PC-9 (cell line): ENCODE data around the gene HHATL. TPM values are rescaled to one million over a fixed set of nuclear protein-coding genes. Genes with fewer than 3 reads are reported as not detected.

Source experiments
- BruUV-seq: library from RNA; stranded (reverse); fragments of 400-500 nt; replicated peaks from 2 replicates; lab custom pipeline; 2021; lab: Mats Ljungman, UMichigan
- CTCF ChIA-PET: fragments of 300-600 bp; sonication (Branson Sonifier 250); formaldehyde crosslinking; loops from one replicate; lab custom pipeline; 2022; ENCODE audit warnings: antibody characterized with exemption; lab: Charles Lee
- POLR2A ChIA-PET: fragments of 300-600 bp; sonication (Branson Sonifier 250); formaldehyde crosslinking; loops from one replicate; lab custom pipeline; 2022; ENCODE audit warnings: antibody characterized with exemption; ENCODE audit not compliant: unreplicated experiment; lab: Charles Lee
- DNase-seq, 2 experiments: peaks; one replicate each; pipeline versions ENCODE4 v3.0.0 to v3.0.0-alpha.2; 2015 to 2022; ENCODE audit warnings: mixed read lengths in 1 of 2
- H2AFZ ChIP-seq: fragments of 200-600 bp; sonication (generic); 2 replicates; pipeline ENCODE4 v1.8.1; 2017; ENCODE audit warnings: antibody characterized with exemption
- H3F3A ChIP-seq: fragments of 200-600 bp; sonication (generic); 2 replicates; pipeline ENCODE4 v1.8.1; 2017; ENCODE audit warnings: antibody characterized with exemption, mild to moderate bottlenecking, low read depth; ENCODE audit not compliant: insufficient read depth
- H3K27ac ChIP-seq: fragments of 200-600 bp; sonication (generic); 2 replicates; pipeline ENCODE4 v1.6.1; 2016; ENCODE audit warnings: mixed run types
- H3K27me3 ChIP-seq: fragments of 200-600 bp; sonication (generic); 2 replicates; pipeline ENCODE4 v1.6.1; 2016; ENCODE audit warnings: low read depth, mixed run types; ENCODE audit not compliant: insufficient read depth
- H3K36me3 ChIP-seq: fragments of 200-600 bp; sonication (generic); 2 replicates; pipeline ENCODE4 v1.6.1; 2016; ENCODE audit warnings: low read depth, mixed run types
- H3K4me1 ChIP-seq: fragments of 200-600 bp; sonication (generic); replicated peaks from 2 replicates; pipeline ENCODE4 v1.6.1; 2016; ENCODE audit warnings: mixed run types; ENCODE audit not compliant: insufficient read depth
- H3K4me2 ChIP-seq: fragments of 200-600 bp; sonication (generic); 2 replicates; pipeline ENCODE4 v1.6.1; 2017; ENCODE audit warnings: mixed run types
- H3K4me3 ChIP-seq: fragments of 200-600 bp; sonication (generic); 2 replicates; pipeline ENCODE4 v1.6.1; 2016; ENCODE audit warnings: mixed run types
- H3K79me2 ChIP-seq: fragments of 200-600 bp; sonication (generic); 2 replicates; pipeline ENCODE4 v1.6.1; 2017; ENCODE audit warnings: low read depth, mixed run types
- H3K9me2 ChIP-seq: fragments of 200-600 bp; sonication (generic); 2 replicates; pipeline ENCODE4 v1.8.1; 2017; ENCODE audit warnings: mild to moderate bottlenecking; ENCODE audit not compliant: insufficient read depth
- H3K9me3 ChIP-seq: fragments of 200-600 bp; sonication (generic); 2 replicates; pipeline ENCODE4 v1.8.1; 2016; ENCODE audit warnings: low read depth; ENCODE audit not compliant: insufficient read depth
- H4K20me1 ChIP-seq: fragments of 200-600 bp; sonication (generic); 2 replicates; pipeline ENCODE4 v1.8.1; 2017; ENCODE audit not compliant: insufficient read depth
- CTCF ChIP-seq: fragments of 200-600 bp; sonication (generic); conservative IDR thresholded peaks from 2 replicates; pipeline ENCODE4 v1.6.1; 2017; ENCODE audit warnings: mixed run types, antibody characterized with exemption, mild to moderate bottlenecking, moderate library complexity
- EZH2 ChIP-seq: fragments of 200-600 bp; sonication (generic); IDR thresholded peaks from 2 replicates; pipeline ENCODE4 v1.8.0; 2017; ENCODE audit warnings: antibody characterized with exemption, low read depth
- intact Hi-C: fragments of 100-400 bp; cut with micrococcal nuclease; formaldehyde crosslinking; loops from one replicate; pipeline ENCODE4 v1.10.0; 2022; ENCODE audit not compliant: unreplicated experiment
- total RNA-seq: library from RNA; stranded (reverse); gene quantifications from 2 replicates; pipeline ENCODE4 v1.2.3, GENCODE V29; 2021

Gene HHATL
- total RNA-seq, 1 experiment from 2014 or later: not detected

- no peaks in the 10 kb centered on the region for H3F3A ChIP-seq
- 0 out of 2 replicates have a peak, but pooled peaks cover 6% of the 10 kb centered on the region for H3K27me3 ChIP-seq
- no peaks in the 10 kb centered on the region for H3K9me3 ChIP-seq
- H3K4me2 ChIP-seq: no peak overlapping the region
- no peak for TF ChIP-seq CTCF
- TF ChIP-seq EZH2: no peak
- H3K27ac ChIP-seq: no peak overlapping the region
- ChIA-PET CTCF (no interaction called here), POLR2A (no interaction called here)
- no peak for DNase-seq
- H3K79me2 ChIP-seq: no peaks in the 10 kb centered on the region
- no peaks in the 10 kb centered on the region for H3K9me2 ChIP-seq
- intact Hi-C loops: no loop called here
- no peak overlapping the region for H3K4me3 ChIP-seq
- BruUV-seq: no TSS peak
- H4K20me1 ChIP-seq: no peaks in the 10 kb centered on the region
- no peaks in the 10 kb centered on the region for H3K4me1 ChIP-seq
- H3K36me3 ChIP-seq: no peaks in the 10 kb centered on the region
- no peak overlapping the region for H2AFZ ChIP-seq
These were observed 31.1 kb upstream of the HHATL start for GRCh38 chr3:42733501-42734262.

- no TSS peak for BruUV-seq
- Histone ChIP-seq H2AFZ (no peak overlapping the region), H3K4me2 (no peak overlapping the region), H3K36me3 (no peaks in the 10 kb centered on the region), H3K27me3 (0 out of 2 replicates have a peak, but pooled peaks cover 6% of the 10 kb centered on the region), H3F3A (no peaks in the 10 kb centered on the region), H3K79me2 (no peaks in the 10 kb centered on the region), H3K27ac (no peak overlapping the region), H3K4me3 (no peak overlapping the region), H3K4me1 (no peaks in the 10 kb centered on the region), H3K9me3 (no peaks in the 10 kb centered on the region), H4K20me1 (no peaks in the 10 kb centered on the region), H3K9me2 (no peaks in the 10 kb centered on the region)
- ChIA-PET POLR2A (no interaction called here), CTCF (no interaction called here)
- intact Hi-C loops: no loop called here
- TF ChIP-seq CTCF: no peak; the same call in 1 of the 2 replicates
- TF ChIP-seq EZH2: no peak
- no peak for DNase-seq
These were observed 30.3 kb upstream of the HHATL start for GRCh38 chr3:42732829-42733459.

GRCh38 chr3:42732196-42732828, 29.7 kb upstream of the HHATL start:
- Histone ChIP-seq H2AFZ (no peak overlapping the region), H3K9me2 (no peaks in the 10 kb centered on the region), H3K36me3 (no peaks in the 10 kb centered on the region), H3K79me2 (no peaks in the 10 kb centered on the region), H3K9me3 (no peaks in the 10 kb centered on the region), H3K27ac (no peak overlapping the region), H3K4me2 (no peak overlapping the region), H3K4me3 (no peak overlapping the region), H3K4me1 (no peaks in the 10 kb centered on the region), H3F3A (no peaks in the 10 kb centered on the region), H3K27me3 (0 out of 2 replicates have a peak, but pooled peaks cover 6% of the 10 kb centered on the region), H4K20me1 (no peaks in the 10 kb centered on the region)
- DNase-seq: no peak
- BruUV-seq: no TSS peak
- TF ChIP-seq EZH2: no peak
- TF ChIP-seq CTCF: no peak
- intact Hi-C loops: no loop called here
- CTCF ChIA-PET: no interaction called here
- POLR2A ChIA-PET: no interaction called here
